ENCODE measurements around the gene ZNF544.

- TF ChIP-seq POLR2A (IDR thresholded peaks at IDR 0.05) (no peak), CTCF (IDR thresholded peaks at IDR 0.05) (no peak)
Observed at GRCh38 chr19:58279042-58279924, 50.6 kb downstream of the ZNF544 start.

Measured in right lobe of liver (tissue), 4 donors.